GM18505 (cell line): ENCODE measurements around the gene TPK1.

Experiments used
- ATAC-seq: cut with Tn5 transposase; IDR thresholded peaks from one replicate; pipeline ENCODE4 v1.9.1; 2021; ENCODE audit not compliant: unreplicated experiment
- POLR2A ChIP-seq: IDR thresholded peaks from 4 replicates; pipeline ENCODE4 v1.6.1; 2011; ENCODE audit warnings: borderline replicate concordance; ENCODE audit not compliant: insufficient read depth, insufficient read length; ENCODE audit errors: extremely low read depth

Gene TPK1

GRCh38 chr7:144709066-144709465, 126.8 kb downstream of the TPK1 start:
- ATAC-seq = no peak
- TF ChIP-seq POLR2A = no peak

- no peak for ATAC-seq
- no peak for TF ChIP-seq POLR2A
Measured at GRCh38 chr7:144691240-144691639, 144.6 kb downstream of the TPK1 start.

GRCh38 chr7:144682581-144683280, 153.1 kb downstream of the TPK1 start:
- TF ChIP-seq POLR2A = no peak

GRCh38 chr7:144676492-144676891, 159.4 kb downstream of the TPK1 start:
- TF ChIP-seq POLR2A = no peak
- no peak for ATAC-seq

More at GRCh38 chr7:144682581-144683280, 153.1 kb downstream of the TPK1 start:
- ATAC-seq = no peak

- no peak for TF ChIP-seq POLR2A
Measured at GRCh38 chr7:144674550-144674949, 161.3 kb downstream of the TPK1 start.

GRCh38 chr7:144672869-144673268, 163.0 kb downstream of the TPK1 start:
- TF ChIP-seq POLR2A = no peak
- no peak for ATAC-seq

More at GRCh38 chr7:144674550-144674949, 161.3 kb downstream of the TPK1 start:
- ATAC-seq = no peak

- no peak for TF ChIP-seq POLR2A
- ATAC-seq = no peak
Measured at GRCh38 chr7:144671429-144671828, 164.4 kb downstream of the TPK1 start.

- TF ChIP-seq POLR2A = no peak
- no peak for ATAC-seq
Measured at GRCh38 chr7:144670218-144670617, 165.6 kb downstream of the TPK1 start.

- no peak for ATAC-seq
Measured at GRCh38 chr7:144668503-144668902, 167.3 kb downstream of the TPK1 start.

GRCh38 chr7:144665689-144666381, 170.0 kb downstream of the TPK1 start:
- ATAC-seq = no peak
- TF ChIP-seq POLR2A = no peak

More at GRCh38 chr7:144668503-144668902, 167.3 kb downstream of the TPK1 start:
- TF ChIP-seq POLR2A = no peak

GRCh38 chr7:144659211-144659610, 176.6 kb downstream of the TPK1 start:
- no peak for ATAC-seq
- no peak for TF ChIP-seq POLR2A

GRCh38 chr7:144656965-144657517, 178.8 kb downstream of the TPK1 start:
- no peak for TF ChIP-seq POLR2A
- ATAC-seq = peak; percentile 63

GRCh38 chr7:144653449-144653848, 182.4 kb downstream of the TPK1 start:
- TF ChIP-seq POLR2A = no peak
- no peak for ATAC-seq

- no peak for TF ChIP-seq POLR2A
- ATAC-seq = no peak
Measured at GRCh38 chr7:144650439-144650838, 185.4 kb downstream of the TPK1 start.
